ENCODE measurements around the gene TRIM63.

Gene TRIM63

DNA sequence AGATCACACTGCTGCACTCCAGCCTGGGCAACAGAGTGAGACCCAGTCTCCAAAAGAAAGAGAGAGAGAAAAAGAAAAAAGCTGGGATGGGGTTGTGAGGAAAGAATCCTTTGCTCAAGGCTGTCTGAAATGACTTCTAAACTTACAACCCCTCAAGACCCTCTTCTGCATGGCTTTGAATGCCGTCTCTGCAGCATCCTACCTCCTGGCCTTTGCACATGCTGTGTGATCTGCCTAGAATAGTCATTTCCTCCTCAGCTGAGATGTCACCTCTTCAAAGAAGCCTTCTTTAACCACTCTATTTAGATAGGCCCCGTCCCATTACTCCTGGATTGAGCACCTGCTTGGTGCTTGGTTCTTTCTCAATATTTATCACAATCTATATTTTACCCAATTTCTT, 17.4 kb upstream of the TRIM63 start:
- no peak overlapping the region for H3K4me3 ChIP-seq (ENCODE audit: extremely low read depth, insufficient read depth, low read length, poor library complexity, severe bottlenecking)
- H3K4me1 ChIP-seq (ENCODE audit: control insufficient read depth, insufficient read depth, low read length, poor library complexity, severe bottlenecking): no peaks in the 10 kb centered on the region
- WGBS, 2 experiments (ENCODE audit: insufficient coverage in 2 of 2): 85 to 100% methylated on average over 2 of the region's 2 CpGs

DNA sequence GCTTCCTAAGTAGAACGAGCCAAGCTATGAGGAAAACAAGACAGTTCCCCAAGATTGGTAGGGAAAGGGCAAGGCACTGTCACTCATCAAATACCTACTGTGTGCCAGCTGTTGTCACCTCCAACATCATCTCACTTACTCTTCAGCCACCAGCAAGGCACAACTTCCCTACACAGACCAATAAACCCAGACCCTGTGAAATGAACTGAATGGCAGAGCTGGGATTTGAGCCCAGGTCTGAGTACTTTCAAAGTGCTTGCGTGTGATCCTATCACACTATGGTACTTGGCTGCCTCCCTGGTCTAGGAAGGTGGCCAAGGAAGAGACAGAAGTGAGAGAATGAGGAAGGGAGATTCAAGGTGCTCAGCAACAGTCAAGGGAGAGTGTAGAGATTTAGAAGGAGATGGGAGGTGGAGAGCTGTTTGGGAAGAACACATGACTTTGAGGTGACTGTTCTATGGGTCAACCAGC, 16.7 kb upstream of the TRIM63 start:
- Histone ChIP-seq H3K27ac (ENCODE audit: low read depth, low read length, severe bottlenecking) (no peak overlapping the region), H3K4me1 (ENCODE audit: control insufficient read depth, insufficient read depth, low read length, poor library complexity, severe bottlenecking) (no peaks in the 10 kb centered on the region), H3K9me3 (ENCODE audit: control insufficient read depth, low read length) (no peaks in the 10 kb centered on the region), H3K4me3 (ENCODE audit: extremely low read depth, insufficient read depth, low read length, poor library complexity, severe bottlenecking) (no peak overlapping the region), H3K36me3 (ENCODE audit: control insufficient read depth, insufficient read depth, low read length) (no peaks in the 10 kb centered on the region)
- 70 to 90% methylated on average over 2 of the region's 2 CpGs for WGBS, 2 experiments (ENCODE audit: insufficient coverage in 2 of 2)

More for the DNA sequence above, 17.4 kb upstream of the TRIM63 start:
- Histone ChIP-seq H3K36me3 (ENCODE audit: control insufficient read depth, insufficient read depth, low read length) (no peaks in the 10 kb centered on the region), H3K9me3 (ENCODE audit: control insufficient read depth, low read length) (no peaks in the 10 kb centered on the region), H3K27ac (ENCODE audit: low read depth, low read length, severe bottlenecking) (no peak overlapping the region)

DNA sequence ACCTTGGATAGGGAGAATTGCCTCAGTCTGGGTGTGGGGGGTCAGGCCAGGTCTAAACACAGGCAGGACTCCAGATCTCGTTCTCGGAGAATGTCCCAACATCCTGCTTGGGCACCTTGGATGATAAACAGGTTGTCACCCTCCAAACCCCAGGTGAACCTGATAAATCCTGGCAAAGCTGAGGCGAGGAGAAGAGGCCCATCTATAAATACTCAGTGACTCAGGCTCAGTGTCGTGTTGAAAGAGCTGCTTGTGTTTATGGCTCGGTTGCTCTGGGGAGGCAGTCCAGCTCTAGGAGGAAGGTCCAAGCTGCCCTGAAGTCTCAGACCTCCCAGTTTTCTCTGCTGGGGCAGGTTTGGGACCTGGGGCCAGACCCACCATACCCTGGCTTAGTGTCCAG, 15.8 kb upstream of the TRIM63 start:
- Histone ChIP-seq H3K9me3 (ENCODE audit: control insufficient read depth, low read length) (no peaks in the 10 kb centered on the region), H3K4me3 (ENCODE audit: extremely low read depth, insufficient read depth, low read length, poor library complexity, severe bottlenecking) (no peak overlapping the region), H3K36me3 (ENCODE audit: control insufficient read depth, insufficient read depth, low read length) (no peaks in the 10 kb centered on the region), H3K27ac (ENCODE audit: low read depth, low read length, severe bottlenecking) (no peak overlapping the region), H3K4me1 (ENCODE audit: control insufficient read depth, insufficient read depth, low read length, poor library complexity, severe bottlenecking) (no peaks in the 10 kb centered on the region)
- 80 to 86% methylated on average over 4 to 5 of the region's 5 CpGs for WGBS, 2 experiments (ENCODE audit: insufficient coverage in 2 of 2)

DNA sequence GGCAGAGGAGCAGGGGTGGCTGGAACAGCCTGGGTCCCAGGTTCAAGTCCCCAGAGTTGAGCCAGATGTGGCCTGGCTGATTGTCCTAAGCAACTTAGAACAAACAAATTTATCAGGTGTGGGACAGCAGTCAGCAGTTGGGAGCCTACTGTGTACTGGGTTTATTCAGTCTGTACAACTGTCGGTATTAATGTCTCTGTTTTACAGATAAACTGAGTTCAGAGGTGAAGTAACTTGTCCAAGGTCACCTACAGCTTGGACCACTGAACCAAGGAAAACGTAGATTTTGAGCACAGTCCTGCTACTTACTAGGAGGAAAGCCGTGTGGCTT, 14.6 kb upstream of the TRIM63 start:
- Histone ChIP-seq H3K27ac (ENCODE audit: low read depth, low read length, severe bottlenecking) (no peak overlapping the region), H3K9me3 (ENCODE audit: control insufficient read depth, low read length) (no peaks in the 10 kb centered on the region), H3K4me1 (ENCODE audit: control insufficient read depth, insufficient read depth, low read length, poor library complexity, severe bottlenecking) (no peaks in the 10 kb centered on the region), H3K36me3 (ENCODE audit: control insufficient read depth, insufficient read depth, low read length) (no peaks in the 10 kb centered on the region), H3K4me3 (ENCODE audit: extremely low read depth, insufficient read depth, low read length, poor library complexity, severe bottlenecking) (no peak overlapping the region)
- 78 to 100% methylated on average over 1 of the region's 3 CpGs for WGBS, 2 experiments (ENCODE audit: insufficient coverage in 2 of 2)

DNA sequence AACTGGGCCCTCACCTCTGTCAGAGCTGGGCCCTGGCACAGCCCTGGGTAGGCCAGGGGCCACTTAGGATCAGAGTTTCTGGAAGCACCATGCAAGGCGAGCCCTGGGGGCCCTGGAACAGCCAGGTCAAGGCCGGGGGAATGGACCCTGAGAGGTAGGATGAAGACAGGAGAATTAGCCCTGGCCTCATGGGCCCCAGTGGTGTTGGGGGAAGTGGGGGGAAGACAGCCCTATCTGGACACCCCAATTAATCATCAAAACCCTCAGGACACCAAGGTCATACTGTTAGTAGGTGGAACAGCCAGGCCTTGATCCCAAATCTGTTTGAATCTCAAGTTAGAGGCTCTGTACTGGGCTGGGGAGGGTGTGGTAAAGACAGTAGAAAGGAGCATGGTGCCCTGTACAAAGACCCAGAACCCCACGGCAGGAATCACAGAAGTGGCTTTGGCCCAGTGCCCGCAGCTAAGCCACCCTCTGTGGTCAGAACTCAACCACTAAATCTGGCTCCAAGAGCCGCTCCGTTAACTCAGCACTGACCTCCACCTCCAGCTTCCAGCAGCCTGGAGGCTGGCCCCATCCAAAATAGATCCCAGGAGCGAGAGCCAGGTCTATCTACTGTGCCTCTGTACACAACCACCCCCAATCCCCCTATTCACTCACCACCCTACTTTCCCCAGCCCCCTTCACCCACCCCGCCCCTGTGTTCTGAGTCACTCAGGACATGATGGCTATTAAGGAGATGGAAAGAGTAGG, 14.0 kb upstream of the TRIM63 start:
- Histone ChIP-seq H3K27ac (ENCODE audit: low read depth, low read length, severe bottlenecking) (no peak overlapping the region), H3K4me1 (ENCODE audit: control insufficient read depth, insufficient read depth, low read length, poor library complexity, severe bottlenecking) (no peaks in the 10 kb centered on the region), H3K4me3 (ENCODE audit: extremely low read depth, insufficient read depth, low read length, poor library complexity, severe bottlenecking) (no peak overlapping the region), H3K9me3 (ENCODE audit: control insufficient read depth, low read length) (no peaks in the 10 kb centered on the region), H3K36me3 (ENCODE audit: control insufficient read depth, insufficient read depth, low read length) (no peaks in the 10 kb centered on the region)
- 84 to 100% methylated on average over 4 to 5 of the region's 8 CpGs for WGBS, 2 experiments (ENCODE audit: insufficient coverage in 2 of 2)

DNA sequence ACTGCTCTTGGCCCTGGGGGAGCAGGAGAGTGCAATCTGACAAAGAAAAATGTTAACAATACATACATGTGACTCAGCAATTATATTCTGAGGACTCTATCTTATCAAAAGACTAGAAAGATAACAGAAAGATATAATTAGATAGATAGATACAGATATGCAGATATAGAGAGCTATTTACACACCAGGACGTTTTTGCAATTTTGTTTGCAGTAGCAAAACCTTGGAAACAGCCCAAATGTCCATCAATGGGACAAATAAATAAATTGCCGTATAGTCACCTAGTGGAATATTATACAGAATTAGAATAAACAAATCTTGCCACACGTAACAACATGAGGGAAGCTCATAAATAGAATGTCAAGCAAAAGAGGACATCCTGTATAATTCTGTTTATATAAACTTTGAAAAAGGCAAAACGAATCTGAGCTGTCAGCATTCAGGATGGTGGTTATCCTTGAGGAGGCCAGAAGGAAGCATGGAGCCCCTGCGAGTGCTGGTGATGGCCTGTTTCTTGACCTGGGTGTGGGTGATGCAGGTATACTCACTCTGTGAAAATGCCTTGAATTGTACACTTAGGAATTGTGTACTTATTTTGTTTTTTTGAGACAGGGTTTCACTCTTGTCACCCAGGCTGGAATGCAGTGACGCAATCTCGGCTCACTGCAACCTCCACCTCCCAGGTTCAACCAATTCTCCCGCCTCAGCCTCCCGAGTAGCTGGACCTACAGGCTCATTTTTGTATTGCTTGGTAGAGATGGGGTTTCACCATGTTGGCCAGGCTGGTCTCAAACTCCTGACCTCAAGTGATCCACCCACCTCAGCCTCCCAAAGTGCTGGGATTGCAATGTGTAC, 12.8 kb upstream of the TRIM63 start:
- Histone ChIP-seq H3K4me3 (ENCODE audit: extremely low read depth, insufficient read depth, low read length, poor library complexity, severe bottlenecking) (no peak overlapping the region), H3K9me3 (ENCODE audit: control insufficient read depth, low read length) (no peaks in the 10 kb centered on the region), H3K4me1 (ENCODE audit: control insufficient read depth, insufficient read depth, low read length, poor library complexity, severe bottlenecking) (no peaks in the 10 kb centered on the region), H3K36me3 (ENCODE audit: control insufficient read depth, insufficient read depth, low read length) (no peaks in the 10 kb centered on the region), H3K27ac (ENCODE audit: low read depth, low read length, severe bottlenecking) (no peak overlapping the region)
- WGBS, 2 experiments (ENCODE audit: insufficient coverage in 2 of 2): 93 to 100% methylated on average over 1 to 3 of the region's 9 CpGs

DNA sequence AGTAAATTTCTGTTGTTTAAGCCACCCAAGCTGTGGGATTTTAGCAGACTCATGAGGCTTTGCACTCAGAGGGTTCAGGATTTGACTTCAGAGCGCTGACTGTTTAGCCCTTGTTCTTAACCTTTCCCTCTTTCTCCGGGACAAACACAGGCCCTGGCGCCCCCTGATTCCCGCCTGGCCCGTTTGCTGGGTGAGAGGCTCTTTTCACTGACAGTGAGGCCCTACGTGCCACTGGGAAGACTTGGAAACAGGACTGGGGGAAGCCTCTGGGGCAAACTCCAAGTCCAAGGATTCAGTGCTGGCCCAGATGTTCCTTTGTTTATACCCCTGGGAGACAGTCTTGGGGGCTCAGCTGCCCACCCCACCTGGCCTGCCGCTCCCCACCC, 11.7 kb upstream of the TRIM63 start:
- H3K4me3 ChIP-seq (ENCODE audit: extremely low read depth, insufficient read depth, low read length, poor library complexity, severe bottlenecking): no peak overlapping the region
- no peak overlapping the region for H3K27ac ChIP-seq (ENCODE audit: low read depth, low read length, severe bottlenecking)
- WGBS, 2 experiments (ENCODE audit: insufficient coverage in 2 of 2): 74 to 78% methylated on average over 5 to 6 of the region's 7 CpGs
- H3K4me1 ChIP-seq (ENCODE audit: control insufficient read depth, insufficient read depth, low read length, poor library complexity, severe bottlenecking): no peaks in the 10 kb centered on the region
- no peaks in the 10 kb centered on the region for H3K36me3 ChIP-seq (ENCODE audit: control insufficient read depth, insufficient read depth, low read length)
- H3K9me3 ChIP-seq (ENCODE audit: control insufficient read depth, low read length): no peaks in the 10 kb centered on the region

DNA sequence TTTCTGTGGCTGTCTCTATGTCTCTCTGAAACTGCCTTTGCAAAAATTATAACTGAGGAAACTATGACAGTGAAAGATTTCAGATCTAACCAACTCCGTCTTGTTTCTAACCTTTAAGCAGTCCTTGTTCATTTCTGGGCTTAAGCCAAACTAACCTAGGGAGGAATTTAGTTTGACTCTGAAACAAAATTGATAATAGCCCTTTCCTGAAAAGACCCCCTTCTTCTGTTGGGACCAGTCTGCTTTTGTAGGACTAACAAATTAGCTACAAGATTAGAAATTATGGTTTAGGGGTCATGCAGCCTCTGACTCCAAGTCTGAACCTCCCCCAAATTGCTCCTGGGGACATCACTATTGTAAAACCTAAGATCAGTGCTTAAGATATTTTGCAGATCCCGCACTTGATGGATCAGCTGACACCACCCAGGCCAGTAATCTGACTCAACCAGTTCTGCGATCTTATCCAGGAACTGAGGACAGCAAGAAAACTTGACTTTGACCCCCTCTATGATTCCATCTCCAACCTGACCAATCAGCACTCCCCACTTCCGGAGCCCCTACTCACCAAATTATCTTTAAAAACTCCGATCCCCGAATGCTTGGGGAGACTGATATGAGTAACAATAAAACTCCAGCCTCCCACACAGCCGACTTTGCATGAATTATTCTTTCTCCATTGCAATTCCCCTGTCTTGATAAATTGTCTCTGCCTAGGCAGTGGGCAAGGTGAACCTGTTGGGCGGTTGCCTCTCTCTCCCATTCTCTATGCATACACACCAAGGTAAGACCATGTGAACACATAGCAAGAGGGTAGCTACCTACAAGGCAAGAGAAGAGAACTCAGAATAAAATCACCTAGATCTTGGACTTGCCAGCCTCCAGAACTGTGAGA, 11.1 kb upstream of the TRIM63 start:
- Histone ChIP-seq H3K4me3 (ENCODE audit: extremely low read depth, insufficient read depth, low read length, poor library complexity, severe bottlenecking) (no peak overlapping the region), H3K27ac (ENCODE audit: low read depth, low read length, severe bottlenecking) (no peak overlapping the region), H3K9me3 (ENCODE audit: control insufficient read depth, low read length) (no peaks in the 10 kb centered on the region), H3K36me3 (ENCODE audit: control insufficient read depth, insufficient read depth, low read length) (no peaks in the 10 kb centered on the region), H3K4me1 (ENCODE audit: control insufficient read depth, insufficient read depth, low read length, poor library complexity, severe bottlenecking) (no peaks in the 10 kb centered on the region)
- 74 to 90% methylated on average over 4 to 6 of the region's 8 CpGs for WGBS, 2 experiments (ENCODE audit: insufficient coverage in 2 of 2)

DNA sequence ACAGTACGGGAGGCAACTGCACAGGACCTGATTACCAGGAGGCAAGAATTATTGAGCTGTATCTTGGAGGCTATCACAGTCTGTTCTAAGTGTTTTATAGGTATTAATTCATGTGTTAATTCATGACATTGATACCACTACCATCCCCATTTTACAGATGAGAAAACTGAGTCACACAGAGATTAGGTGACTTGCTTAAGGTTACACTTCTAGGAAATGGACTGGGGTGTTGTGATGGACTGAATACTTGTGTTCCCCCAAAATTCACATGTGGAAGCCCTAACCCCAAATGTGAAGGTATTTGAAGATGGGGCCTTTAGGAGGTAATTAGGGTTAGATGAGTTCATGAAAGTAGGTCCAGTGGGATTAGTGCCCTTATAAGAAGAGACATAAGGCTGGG, 10.1 kb upstream of the TRIM63 start:
- H3K27ac ChIP-seq (ENCODE audit: low read depth, low read length, severe bottlenecking): no peak overlapping the region
- no CpG with 5 or more reads among the region's 1 CpG for WGBS, 2 experiments (ENCODE audit: insufficient coverage in 2 of 2)
- no peaks in the 10 kb centered on the region for H3K4me1 ChIP-seq (ENCODE audit: control insufficient read depth, insufficient read depth, low read length, poor library complexity, severe bottlenecking)

DNA sequence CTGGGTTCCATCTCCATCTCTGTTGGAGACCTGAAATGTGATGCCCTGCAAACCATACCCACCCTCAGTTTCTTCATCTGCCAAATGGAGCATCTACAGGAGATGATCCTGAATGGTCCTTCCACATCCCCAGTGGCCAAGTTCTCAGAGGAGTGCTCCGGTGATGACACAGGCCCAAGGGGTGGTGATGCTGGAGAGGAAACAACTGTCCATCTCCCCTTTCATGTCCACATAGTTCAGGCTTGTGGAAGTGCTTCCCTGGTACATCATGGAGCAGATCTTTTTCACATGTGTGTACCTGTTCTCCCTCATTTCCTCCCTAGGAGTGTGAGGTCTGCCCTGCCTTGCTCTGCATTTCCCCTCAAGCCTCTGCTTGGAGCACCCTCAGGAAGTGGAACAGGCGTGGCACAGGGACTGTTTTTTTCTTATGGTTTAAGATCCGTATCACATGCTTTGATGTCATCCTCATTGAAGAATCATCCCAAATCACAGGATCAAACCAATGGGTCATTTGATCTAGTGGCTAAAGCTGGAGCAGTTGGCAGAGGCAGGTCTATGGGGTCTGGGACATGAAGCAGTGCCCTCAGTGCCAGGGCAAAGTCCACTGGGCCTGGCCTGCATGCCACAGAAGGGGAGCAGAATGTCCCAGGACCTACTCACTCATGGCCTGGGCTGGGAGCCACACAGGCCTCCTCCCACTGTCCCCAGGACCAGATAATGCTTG, 8.2 kb upstream of the TRIM63 start:
- Histone ChIP-seq H3K36me3 (ENCODE audit: control insufficient read depth, insufficient read depth, low read length) (no peaks in the 10 kb centered on the region), H3K4me1 (ENCODE audit: control insufficient read depth, insufficient read depth, low read length, poor library complexity, severe bottlenecking) (no peaks in the 10 kb centered on the region), H3K27ac (ENCODE audit: low read depth, low read length, severe bottlenecking) (no peak overlapping the region), H3K9me3 (ENCODE audit: control insufficient read depth, low read length) (no peaks in the 10 kb centered on the region), H3K4me3 (ENCODE audit: extremely low read depth, insufficient read depth, low read length, poor library complexity, severe bottlenecking) (no peak overlapping the region)
- whole genome bisulfite sequencing, 2 experiments (ENCODE audit: insufficient coverage in 2 of 2): 100% methylated on average over 1 to 3 of the region's 3 CpGs

More for the DNA sequence above, 10.1 kb upstream of the TRIM63 start:
- no peak overlapping the region for H3K4me3 ChIP-seq (ENCODE audit: extremely low read depth, insufficient read depth, low read length, poor library complexity, severe bottlenecking)
- no peaks in the 10 kb centered on the region for H3K9me3 ChIP-seq (ENCODE audit: control insufficient read depth, low read length)
- no peaks in the 10 kb centered on the region for H3K36me3 ChIP-seq (ENCODE audit: control insufficient read depth, insufficient read depth, low read length)

Measured in mesodermal cell (in vitro differentiated cells).